HG03558 (cell line): Measurements from ENCODE around the gene MYO1G.
"Not testable (repeated sequence)": the region's sequence is repeated elsewhere in the genome, so short reads cannot be mapped to it uniquely, and the experiment has no call there.

Experiments used
- ATAC-seq: cut with Tn5 transposase; IDR thresholded peaks from one replicate; pipeline ENCODE4 v1.9.1; 2021; ENCODE audit warnings: moderate number of reproducible peaks; ENCODE audit not compliant: unreplicated experiment; ENCODE audit errors: extremely low read depth

Gene MYO1G

GRCh38 chr7:45000093-45001032, 21.5 kb upstream of the MYO1G start, which contains the start of gene CCM2:
Gene CCM2 (plus strand): TSS chr7:45000201. CDS start chr7:45000334, 133 bp downstream.
- ATAC-seq: no peak

- ATAC-seq: peak; percentile 38
Observed at GRCh38 chr7:44999245-45000092, 20.7 kb upstream of the MYO1G start.

- no peak for ATAC-seq
Observed at GRCh38 chr7:44998153-44998871, 19.5 kb upstream of the MYO1G start.

GRCh38 chr7:44995555-44996493, 17.0 kb upstream of the MYO1G start:
- no peak for ATAC-seq

GRCh38 chr7:44994877-44995554, 16.2 kb upstream of the MYO1G start:
- ATAC-seq: no peak

GRCh38 chr7:44992004-44992795, 13.4 kb upstream of the MYO1G start:
- ATAC-seq: not testable (repeated sequence)

GRCh38 chr7:44990109-44991023, 11.6 kb upstream of the MYO1G start:
- no peak for ATAC-seq

GRCh38 chr7:44989132-44989531, 10.3 kb upstream of the MYO1G start:
- ATAC-seq: no peak

- no peak for ATAC-seq
Observed at GRCh38 chr7:44988701-44989100, 9.9 kb upstream of the MYO1G start.

GRCh38 chr7:44987996-44988395, 9.2 kb upstream of the MYO1G start:
- no peak for ATAC-seq

- no peak for ATAC-seq
Observed at GRCh38 chr7:44987457-44987856, 8.6 kb upstream of the MYO1G start.

GRCh38 chr7:44986218-44987053, 7.6 kb upstream of the MYO1G start:
- peak; percentile 88 for ATAC-seq

- ATAC-seq: no peak
Observed at GRCh38 chr7:44985900-44986217, 7.0 kb upstream of the MYO1G start.

GRCh38 chr7:44985033-44985695, 6.3 kb upstream of the MYO1G start:
- no peak for ATAC-seq

- no peak for ATAC-seq
Observed at GRCh38 chr7:44984478-44984758, 5.6 kb upstream of the MYO1G start.
